Cardiac muscle cell (in vitro differentiated cells and primary cell): ENCODE results near the gene TMEM178A. TPM values are rescaled to one million over a fixed set of nuclear protein-coding genes. Genes with fewer than 3 reads are reported as not detected.

Source experiments
- DNase-seq, 2 donors: peaks; one replicate each; pipeline versions ENCODE4 v3.0.0 to v3.0.0-alpha.2; 2010 to 2017; ENCODE audit warnings: low read depth in 1 of 2, low spot score in 1 of 2
- H3K27ac ChIP-seq: fragments of 200-600 bp; sonication (generic); 2 replicates; pipeline ENCODE4 v1.5.1; 2016
- H3K27me3 ChIP-seq: fragments of 200-600 bp; sonication (generic); 2 replicates; pipeline ENCODE4 v1.6.0; 2016; ENCODE audit warnings: control low read depth
- H3K36me3 ChIP-seq: fragments of 200-600 bp; sonication (generic); 2 replicates; pipeline ENCODE4 v1.5.1; 2016; ENCODE audit warnings: control low read depth
- H3K4me1 ChIP-seq: fragments of 200-600 bp; sonication (generic); 2 replicates; pipeline ENCODE4 v1.8.1; 2017; ENCODE audit warnings: low read depth, mild to moderate bottlenecking, mixed run types
- H3K4me3 ChIP-seq: fragments of 200-600 bp; sonication (generic); 2 replicates; pipeline ENCODE4 v1.5.1; 2016; ENCODE audit warnings: mild to moderate bottlenecking
- H3K9me3 ChIP-seq: fragments of 200-600 bp; sonication (generic); 2 replicates; pipeline ENCODE4 v1.5.1; 2017; ENCODE audit warnings: low read depth, mild to moderate bottlenecking, control low read depth
- polyA plus RNA-seq: library from polyadenylated mRNA; unstranded; fragments of >200 nt; fragmentation: Nextera tagmentation; extraction: Ambion mirVana; gene quantifications from 2 replicates; pipeline ENCODE4 v1.2.1, GENCODE V29; 2016
- total RNA-seq: library from RNA; depleted of rRNA; stranded (reverse); fragments of >200 nt; gene quantifications from 2 replicates; pipeline ENCODE4 v1.2.3, GENCODE V29; 2016
- TF ChIP-seq, protein P1 (sequence below): IDR thresholded peaks from 2 replicates; pipeline ENCODE4 v1.5.1; 2012; ENCODE audit warnings: low read depth, mild to moderate bottlenecking, low read length

The TMEM178A gene
- total and polyA plus RNA-seq, 2 experiments from 2014 or later = 13.4 to 22.5 TPM

- TF ChIP-seq, protein P1, sequence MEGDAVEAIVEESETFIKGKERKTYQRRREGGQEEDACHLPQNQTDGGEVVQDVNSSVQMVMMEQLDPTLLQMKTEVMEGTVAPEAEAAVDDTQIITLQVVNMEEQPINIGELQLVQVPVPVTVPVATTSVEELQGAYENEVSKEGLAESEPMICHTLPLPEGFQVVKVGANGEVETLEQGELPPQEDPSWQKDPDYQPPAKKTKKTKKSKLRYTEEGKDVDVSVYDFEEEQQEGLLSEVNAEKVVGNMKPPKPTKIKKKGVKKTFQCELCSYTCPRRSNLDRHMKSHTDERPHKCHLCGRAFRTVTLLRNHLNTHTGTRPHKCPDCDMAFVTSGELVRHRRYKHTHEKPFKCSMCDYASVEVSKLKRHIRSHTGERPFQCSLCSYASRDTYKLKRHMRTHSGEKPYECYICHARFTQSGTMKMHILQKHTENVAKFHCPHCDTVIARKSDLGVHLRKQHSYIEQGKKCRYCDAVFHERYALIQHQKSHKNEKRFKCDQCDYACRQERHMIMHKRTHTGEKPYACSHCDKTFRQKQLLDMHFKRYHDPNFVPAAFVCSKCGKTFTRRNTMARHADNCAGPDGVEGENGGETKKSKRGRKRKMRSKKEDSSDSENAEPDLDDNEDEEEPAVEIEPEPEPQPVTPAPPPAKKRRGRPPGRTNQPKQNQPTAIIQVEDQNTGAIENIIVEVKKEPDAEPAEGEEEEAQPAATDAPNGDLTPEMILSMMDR = no peak
- no peaks in the 10 kb centered on the region for H3K4me1 ChIP-seq
- no peak overlapping the region for H3K4me3 ChIP-seq
- no peak for DNase-seq
- no peaks in the 10 kb centered on the region for H3K36me3 ChIP-seq
- H3K27ac ChIP-seq = no peak overlapping the region
- H3K27me3 ChIP-seq = no peaks in the 10 kb centered on the region
- H3K9me3 ChIP-seq = no peaks in the 10 kb centered on the region
Observed at GRCh38 chr2:39631256-39631655, 34.5 kb upstream of the TMEM178A start.

DNA sequence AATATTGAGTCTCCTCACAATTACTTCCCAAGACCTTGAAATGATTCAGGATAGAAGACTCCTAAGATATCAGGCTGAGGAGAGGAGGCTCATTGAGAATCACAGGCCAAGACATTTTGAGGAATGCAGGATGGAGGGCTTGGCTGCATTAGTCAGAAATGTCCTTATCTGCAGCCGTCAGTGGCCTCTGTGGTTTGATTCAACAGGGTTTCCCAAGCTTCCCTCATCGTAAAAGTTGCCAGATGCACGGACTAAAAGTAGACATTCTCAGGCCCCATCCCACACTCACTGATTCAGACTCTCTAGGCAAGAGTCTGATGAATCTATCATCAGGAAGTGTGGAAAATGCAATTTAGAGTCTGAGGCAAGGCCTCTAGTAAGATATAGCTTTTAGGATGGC is 34.0 kb upstream of the TMEM178A start:
- DNase-seq = peak in 1 of 2 donors; percentile 97
- no peak overlapping the region for H3K27ac ChIP-seq
- no peaks in the 10 kb centered on the region for H3K36me3 ChIP-seq
- no peaks in the 10 kb centered on the region for H3K9me3 ChIP-seq
- no peaks in the 10 kb centered on the region for H3K27me3 ChIP-seq
- H3K4me1 ChIP-seq = no peaks in the 10 kb centered on the region
- TF ChIP-seq, protein P1 = no peak
- H3K4me3 ChIP-seq = no peak overlapping the region

- H3K36me3 ChIP-seq = no peaks in the 10 kb centered on the region
- TF ChIP-seq, protein P1 = no peak
- H3K4me3 ChIP-seq = no peak overlapping the region
- H3K4me1 ChIP-seq = no peaks in the 10 kb centered on the region
- DNase-seq = peak in 1 of 2 donors; percentile 92
- no peak overlapping the region for H3K27ac ChIP-seq
- no peaks in the 10 kb centered on the region for H3K27me3 ChIP-seq
- H3K9me3 ChIP-seq = no peaks in the 10 kb centered on the region
Observed at GRCh38 chr2:39632876-39633275, 32.8 kb upstream of the TMEM178A start.

- no peak for DNase-seq
- H3K4me1 ChIP-seq = no peaks in the 10 kb centered on the region
- no peaks in the 10 kb centered on the region for H3K9me3 ChIP-seq
- H3K27me3 ChIP-seq = no peaks in the 10 kb centered on the region
- no peaks in the 10 kb centered on the region for H3K36me3 ChIP-seq
- TF ChIP-seq, protein P1 = no peak
- no peak overlapping the region for H3K27ac ChIP-seq
- H3K4me3 ChIP-seq = no peak overlapping the region
Observed at GRCh38 chr2:39636306-39636705, 29.4 kb upstream of the TMEM178A start.

DNA sequence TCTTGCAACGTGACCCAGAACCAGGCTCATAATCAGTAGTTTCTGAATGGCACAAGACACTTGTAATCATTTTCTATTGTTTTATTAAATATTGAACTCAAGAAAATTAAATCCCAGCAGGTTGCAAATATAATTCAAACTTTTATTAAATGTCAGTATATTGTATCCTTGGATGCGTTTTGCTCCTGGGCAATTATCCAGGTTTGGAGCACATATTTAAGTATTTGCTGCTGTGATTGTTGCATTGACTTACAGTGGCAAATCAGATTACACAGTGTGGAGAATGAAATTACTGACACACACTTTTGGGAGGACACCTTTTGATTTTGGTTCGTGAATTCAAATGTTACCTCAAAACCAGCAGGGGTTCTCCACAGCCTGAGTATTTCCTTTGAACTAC is 27.1 kb upstream of the TMEM178A start:
- DNase-seq = no peak
- Histone ChIP-seq H3K9me3 (no peaks in the 10 kb centered on the region), H3K27ac (no peak overlapping the region), H3K4me1 (no peaks in the 10 kb centered on the region), H3K27me3 (no peaks in the 10 kb centered on the region), H3K36me3 (no peaks in the 10 kb centered on the region), H3K4me3 (no peak overlapping the region)
- TF ChIP-seq, protein P1 = no peak

- DNase-seq = no peak
- TF ChIP-seq, protein P1 = no peak
- Histone ChIP-seq H3K27me3 (no peaks in the 10 kb centered on the region), H3K4me3 (no peak overlapping the region), H3K27ac (no peak overlapping the region), H3K36me3 (no peaks in the 10 kb centered on the region), H3K9me3 (no peaks in the 10 kb centered on the region), H3K4me1 (no peaks in the 10 kb centered on the region)
Observed at GRCh38 chr2:39640107-39640506, 25.6 kb upstream of the TMEM178A start.
